HUES64 (cell line): Measurements from ENCODE around the gene SNAP25.

Experiments used
- H3K27ac ChIP-seq: 2 replicates; pipeline ENCODE4 v1.7.0; 2013; ENCODE audit warnings: low read depth, low read length, inconsistent platforms
- H3K27me3 ChIP-seq: 2 replicates; pipeline ENCODE4 v1.6.1; 2013; ENCODE audit warnings: mild to moderate bottlenecking, low read length; ENCODE audit not compliant: insufficient read depth
- H3K36me3 ChIP-seq: 2 replicates; pipeline ENCODE4 v1.6.1; 2013; ENCODE audit warnings: mild to moderate bottlenecking, low read length; ENCODE audit not compliant: insufficient read depth
- H3K4me1 ChIP-seq: 2 replicates; pipeline ENCODE4 v1.6.1; 2013; ENCODE audit warnings: mild to moderate bottlenecking, low read length, moderate library complexity; ENCODE audit not compliant: insufficient read depth
- H3K4me3 ChIP-seq: 2 replicates; pipeline ENCODE4 v1.5.1; 2013; ENCODE audit warnings: mild to moderate bottlenecking, low read length, moderate library complexity
- H3K9ac ChIP-seq: 2 replicates; pipeline ENCODE4 v1.6.1; 2013; ENCODE audit warnings: mild to moderate bottlenecking, low read depth, low read length
- H3K9me3 ChIP-seq: 2 replicates; pipeline ENCODE4 v1.6.1; 2013; ENCODE audit warnings: low read depth, low read length; ENCODE audit not compliant: insufficient read depth
- WGBS: fragments of 150-250, 120-280 bp; methylation state at CpG from one replicate; pipeline ENCODE4 v1.1.7; 2013; ENCODE audit warnings: missing lambda C conversion rate; 5-methylcytosine and 5-hydroxymethylcytosine counted together

Gene SNAP25

DNA sequence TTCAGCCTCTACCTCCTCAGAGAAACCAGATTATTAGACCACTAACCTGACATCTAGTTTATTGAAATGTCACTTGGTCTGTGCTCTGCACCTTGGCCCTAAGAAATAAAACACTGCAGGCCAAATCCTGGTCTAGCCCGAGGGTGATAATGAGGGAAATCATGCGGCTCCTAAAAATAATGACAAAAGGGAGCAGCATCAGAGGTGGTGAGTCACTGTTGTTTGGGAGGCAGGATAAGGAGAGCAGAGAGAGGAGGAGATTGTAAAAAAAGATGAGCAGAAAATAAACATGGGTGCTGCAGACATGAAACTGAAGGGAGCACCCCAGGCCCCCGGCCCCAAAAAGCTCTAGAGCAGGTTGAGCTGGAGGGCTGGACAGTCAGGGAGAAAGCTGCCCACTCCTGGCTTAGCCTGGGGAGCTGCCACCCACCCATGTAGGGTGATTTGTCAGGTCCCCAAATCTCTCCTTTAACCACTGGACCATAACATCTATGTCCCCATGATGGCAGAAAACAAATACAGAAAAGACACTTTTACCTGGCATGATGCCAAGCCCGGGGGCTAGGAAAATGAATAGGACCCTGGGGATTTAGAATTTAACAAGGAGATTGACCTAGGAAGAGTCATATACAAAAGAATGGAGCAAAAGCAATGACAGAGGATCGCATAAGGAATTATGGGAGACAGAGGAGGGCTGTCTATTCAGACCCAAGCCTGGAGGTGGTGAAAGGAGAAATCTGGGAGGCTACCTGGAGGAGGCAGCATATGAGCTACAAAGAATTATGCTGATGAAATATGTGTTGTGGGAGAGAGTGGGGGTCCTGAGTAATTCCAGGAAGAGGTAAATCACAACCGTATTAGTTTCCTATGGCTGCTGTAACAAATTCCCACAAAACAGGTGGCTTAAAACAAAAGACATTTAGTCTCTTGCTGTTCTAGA is 103.7 kb downstream of the SNAP25 start:
- Histone ChIP-seq H3K4me3 (no peak overlapping the region), H3K9me3 (no peaks in the 10 kb centered on the region; the same call in 1 of the 2 replicates), H3K4me1 (peaks cover 11% of the 10 kb centered on the region), H3K9ac (no peak overlapping the region), H3K36me3 (no peaks in the 10 kb centered on the region), H3K27ac (no peak overlapping the region), H3K27me3 (no peaks in the 10 kb centered on the region)
- WGBS, result 75% methylated on average over 6 of the region's 6 CpGs

DNA sequence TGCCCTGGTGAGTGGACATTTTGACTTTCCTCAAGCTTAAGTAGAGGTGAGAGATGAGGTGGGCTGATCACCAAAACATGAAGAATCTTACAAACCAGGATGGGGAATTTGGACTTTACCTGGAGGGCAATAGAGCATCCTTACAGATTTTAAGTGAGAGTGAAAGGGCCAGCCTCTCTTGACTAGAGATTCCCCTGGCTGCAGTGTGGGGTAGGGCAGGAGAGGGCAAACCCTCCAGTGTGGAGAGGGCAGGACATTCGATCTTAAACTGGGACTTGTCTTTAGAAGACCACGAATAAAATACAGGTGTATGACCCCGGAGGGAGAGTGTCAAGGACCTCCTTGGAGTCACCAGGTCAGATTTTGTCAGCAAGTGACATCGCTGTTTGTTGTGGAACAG is 105.1 kb downstream of the SNAP25 start:
- H3K9me3 ChIP-seq, result no peaks in the 10 kb centered on the region
- no peak overlapping the region for H3K9ac ChIP-seq
- WGBS, result 91% methylated on average over 4 of the region's 4 CpGs
- peaks cover 11% of the 10 kb centered on the region for H3K4me1 ChIP-seq
- H3K27ac ChIP-seq, result no peak overlapping the region
- H3K36me3 ChIP-seq, result no peaks in the 10 kb centered on the region
- H3K27me3 ChIP-seq, result no peaks in the 10 kb centered on the region
- H3K4me3 ChIP-seq, result no peak overlapping the region

DNA sequence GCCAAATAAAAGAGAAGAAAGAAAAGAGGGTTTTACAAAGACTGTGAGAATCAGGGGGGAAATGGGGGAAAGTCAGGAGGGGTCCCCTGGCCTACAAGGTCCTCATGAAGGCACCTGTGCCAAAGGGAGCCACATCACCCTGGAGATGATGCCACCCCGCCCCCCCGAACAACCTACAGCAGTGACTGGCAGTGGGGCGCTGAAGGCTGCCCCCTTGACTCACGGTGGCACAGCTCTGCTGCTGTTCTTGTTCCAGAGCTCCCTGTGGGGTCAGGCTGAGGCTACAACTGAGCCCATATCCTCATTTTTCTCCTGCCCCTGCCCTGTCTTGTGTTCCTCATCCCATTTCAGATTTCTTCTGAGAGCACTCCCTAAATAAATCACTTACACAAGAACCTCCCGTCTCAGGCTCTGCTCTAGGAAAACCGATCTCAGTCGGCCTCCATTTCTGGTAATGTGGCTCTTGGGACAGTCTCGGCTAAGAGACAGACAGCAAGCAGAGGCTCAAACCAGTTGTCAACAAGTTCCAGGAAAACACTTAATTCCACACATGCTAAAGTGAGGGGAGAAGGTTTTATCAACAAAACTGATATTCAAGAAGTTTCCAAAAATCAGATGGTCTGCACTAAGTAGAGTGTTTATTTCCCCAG is 105.7 kb downstream of the SNAP25 start:
- no peaks in the 10 kb centered on the region for H3K36me3 ChIP-seq
- peaks cover 11% of the 10 kb centered on the region for H3K4me1 ChIP-seq
- H3K27me3 ChIP-seq, result no peaks in the 10 kb centered on the region
- 91% methylated on average over 8 of the region's 8 CpGs for WGBS
- H3K4me3 ChIP-seq, result no peak overlapping the region
- no peaks in the 10 kb centered on the region for H3K9me3 ChIP-seq
- no peak overlapping the region for H3K9ac ChIP-seq
- H3K27ac ChIP-seq, result no peak overlapping the region

DNA sequence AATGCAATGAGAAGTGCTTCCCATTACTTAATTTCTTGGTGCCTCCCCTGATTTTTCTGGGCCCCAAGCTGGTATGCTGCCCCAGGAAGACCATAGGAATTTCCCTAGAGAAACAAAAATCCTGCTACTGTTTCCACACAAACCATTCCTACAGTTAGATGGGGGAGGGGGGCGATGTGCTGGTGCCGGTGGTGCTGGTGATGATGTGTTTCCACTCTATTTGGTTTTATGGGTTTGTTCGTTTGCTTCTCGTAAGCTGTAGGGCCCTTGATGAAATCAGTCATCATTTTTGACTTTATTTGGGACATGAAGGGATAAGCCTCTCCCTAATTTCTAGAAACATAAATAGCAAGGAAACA is 110.2 kb downstream of the SNAP25 start:
- H3K9ac ChIP-seq, result no peak overlapping the region
- H3K27ac ChIP-seq, result no peak overlapping the region
- 70% methylated on average over 2 of the region's 4 CpGs for WGBS
- no peaks in the 10 kb centered on the region for H3K4me1 ChIP-seq
- no peaks in the 10 kb centered on the region for H3K27me3 ChIP-seq
- no peak overlapping the region for H3K4me3 ChIP-seq
- H3K9me3 ChIP-seq, result no peaks in the 10 kb centered on the region
- H3K36me3 ChIP-seq, result no peaks in the 10 kb centered on the region

DNA sequence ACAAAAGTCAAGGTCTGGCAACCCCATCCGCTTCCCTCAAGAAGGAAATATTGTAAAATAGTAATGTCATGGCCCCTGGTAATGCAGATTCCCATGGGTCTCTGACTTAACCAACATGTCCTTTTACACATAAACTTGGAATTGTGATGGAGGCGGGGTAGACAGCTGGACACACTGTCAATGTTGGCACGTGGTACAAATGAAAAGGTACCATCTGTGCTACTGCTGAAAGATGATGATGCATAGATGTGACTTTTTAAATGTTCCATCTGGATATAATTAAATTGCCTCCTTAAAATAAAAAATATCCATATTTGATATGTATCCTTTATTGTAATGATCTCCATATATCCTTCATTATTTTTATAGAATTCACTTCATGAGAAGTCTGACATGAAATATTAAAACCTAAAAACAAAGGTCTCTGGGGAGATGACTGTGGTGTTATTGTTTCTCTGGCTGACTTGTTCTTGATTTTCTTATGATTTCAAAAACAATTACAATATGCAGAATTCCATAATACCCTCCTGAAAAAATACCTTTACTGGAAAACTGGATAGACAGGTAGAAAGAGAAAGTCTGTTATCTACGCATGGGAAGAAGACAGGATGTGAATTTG is 110.9 kb downstream of the SNAP25 start:
- Histone ChIP-seq H3K4me1 (no peaks in the 10 kb centered on the region), H3K9me3 (no peaks in the 10 kb centered on the region), H3K36me3 (no peaks in the 10 kb centered on the region), H3K27ac (no peak overlapping the region), H3K27me3 (no peaks in the 10 kb centered on the region), H3K9ac (no peak overlapping the region), H3K4me3 (no peak overlapping the region)
- WGBS, result 93% methylated on average over 3 of the region's 4 CpGs

DNA sequence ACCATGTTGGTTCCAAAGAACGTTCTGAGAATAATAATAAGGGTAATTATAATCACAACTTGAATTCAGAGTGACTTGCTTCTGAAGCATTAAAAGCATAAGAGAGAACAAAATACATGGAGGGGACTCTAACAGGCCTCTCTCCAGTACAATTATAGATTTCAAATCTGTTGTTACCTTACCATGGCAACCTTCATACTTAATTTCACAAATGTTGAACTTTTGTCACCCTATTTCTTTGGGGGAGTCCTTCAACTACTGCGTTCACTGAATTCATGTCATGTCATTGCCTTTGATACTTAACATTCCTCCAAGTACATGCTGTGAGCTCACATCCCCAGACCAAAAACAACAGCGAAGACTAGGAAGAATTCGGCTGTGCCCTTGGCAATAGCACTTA is 111.4 kb downstream of the SNAP25 start:
- H3K27me3 ChIP-seq, result no peaks in the 10 kb centered on the region
- H3K9ac ChIP-seq, result no peak overlapping the region
- no peaks in the 10 kb centered on the region for H3K36me3 ChIP-seq
- no peak overlapping the region for H3K4me3 ChIP-seq
- H3K4me1 ChIP-seq, result no peaks in the 10 kb centered on the region
- H3K27ac ChIP-seq, result no peak overlapping the region
- WGBS, result 90% methylated on average over 3 of the region's 4 CpGs
- H3K9me3 ChIP-seq, result no peaks in the 10 kb centered on the region

DNA sequence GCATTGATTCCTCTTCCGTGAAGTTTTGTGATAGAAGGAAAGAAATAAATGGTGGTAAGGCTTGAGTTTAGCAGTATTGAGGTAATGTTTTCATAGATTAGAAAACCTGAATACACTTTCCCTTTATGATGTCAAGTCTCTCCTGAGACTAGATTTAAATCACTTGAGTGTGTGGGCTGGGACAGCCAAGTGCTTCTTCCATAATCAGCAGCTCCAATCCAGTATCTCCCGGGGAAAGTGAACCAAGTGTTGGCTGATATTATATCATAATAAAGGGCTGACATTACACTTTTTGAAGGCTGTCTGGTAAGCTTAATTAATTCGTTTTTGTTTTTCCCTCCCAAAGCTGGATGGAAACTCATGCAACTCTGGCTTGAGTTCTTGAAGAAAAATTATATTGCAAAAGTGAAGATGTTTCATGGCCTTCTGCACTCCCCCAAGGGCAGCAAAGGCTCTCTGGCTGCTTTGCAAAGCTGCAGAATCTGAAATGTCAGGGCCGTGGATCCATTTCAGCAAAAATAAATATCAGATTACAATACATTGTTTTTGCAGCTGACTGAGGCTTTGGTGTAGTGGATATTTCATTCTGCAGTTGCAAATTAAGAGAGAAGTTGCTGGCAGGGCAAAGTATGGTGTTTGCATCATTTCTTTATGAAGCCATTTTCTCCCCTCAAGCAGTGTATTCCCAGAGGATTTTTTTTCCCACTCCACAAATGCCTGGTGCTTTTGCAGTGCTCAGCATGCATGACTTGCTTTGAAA is 114.2 kb downstream of the SNAP25 start:
- no peak overlapping the region for H3K9ac ChIP-seq
- WGBS, result 87% methylated on average over 4 of the region's 4 CpGs
- H3K27me3 ChIP-seq, result no peaks in the 10 kb centered on the region
- no peaks in the 10 kb centered on the region for H3K4me1 ChIP-seq
- H3K9me3 ChIP-seq, result no peaks in the 10 kb centered on the region
- no peak overlapping the region for H3K4me3 ChIP-seq
- no peaks in the 10 kb centered on the region for H3K36me3 ChIP-seq
- H3K27ac ChIP-seq, result no peak overlapping the region

DNA sequence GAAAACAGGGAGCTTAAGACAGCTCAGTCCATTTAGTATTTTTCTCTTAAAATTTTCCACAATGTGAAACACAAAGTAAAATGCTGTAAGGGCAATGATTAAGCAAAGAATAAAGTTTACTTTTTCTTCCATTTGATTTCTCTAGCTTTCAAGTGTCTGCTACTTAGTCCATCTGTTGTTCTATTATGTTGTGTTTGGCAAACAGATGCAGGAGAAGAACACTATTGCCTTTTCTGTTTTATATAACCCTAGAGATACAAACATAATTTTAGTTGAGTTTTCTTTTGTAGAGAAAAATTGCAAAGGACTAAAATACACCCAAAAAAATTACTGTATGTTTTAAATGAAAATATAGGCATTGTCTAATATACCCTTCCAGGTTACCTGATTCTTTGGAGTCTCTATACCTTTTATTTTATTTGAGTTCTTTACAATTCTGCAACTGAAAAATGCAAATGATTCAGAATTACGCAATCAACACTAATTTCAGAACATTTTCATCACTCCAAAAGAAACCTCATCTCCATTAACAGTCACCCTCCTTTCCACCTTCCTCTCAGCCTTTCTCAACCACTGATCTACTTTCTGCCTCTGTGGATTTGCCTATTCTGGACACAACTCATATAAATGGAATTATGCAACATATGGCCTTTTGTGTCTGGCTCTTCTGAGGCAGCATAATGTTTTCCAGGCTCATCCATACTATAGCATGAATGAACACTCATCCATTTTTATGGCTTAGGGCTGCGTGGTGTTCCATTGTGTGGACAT is 118.5 kb downstream of the SNAP25 start:
- H3K36me3 ChIP-seq, result no peaks in the 10 kb centered on the region
- no peak overlapping the region for H3K27ac ChIP-seq
- no peak overlapping the region for H3K9ac ChIP-seq
- no peaks in the 10 kb centered on the region for H3K27me3 ChIP-seq
- peaks cover 7% of the 10 kb centered on the region for H3K9me3 ChIP-seq
- no peak overlapping the region for H3K4me3 ChIP-seq
- 95% methylated on average over 2 of the region's 2 CpGs for WGBS
- no peaks in the 10 kb centered on the region for H3K4me1 ChIP-seq

DNA sequence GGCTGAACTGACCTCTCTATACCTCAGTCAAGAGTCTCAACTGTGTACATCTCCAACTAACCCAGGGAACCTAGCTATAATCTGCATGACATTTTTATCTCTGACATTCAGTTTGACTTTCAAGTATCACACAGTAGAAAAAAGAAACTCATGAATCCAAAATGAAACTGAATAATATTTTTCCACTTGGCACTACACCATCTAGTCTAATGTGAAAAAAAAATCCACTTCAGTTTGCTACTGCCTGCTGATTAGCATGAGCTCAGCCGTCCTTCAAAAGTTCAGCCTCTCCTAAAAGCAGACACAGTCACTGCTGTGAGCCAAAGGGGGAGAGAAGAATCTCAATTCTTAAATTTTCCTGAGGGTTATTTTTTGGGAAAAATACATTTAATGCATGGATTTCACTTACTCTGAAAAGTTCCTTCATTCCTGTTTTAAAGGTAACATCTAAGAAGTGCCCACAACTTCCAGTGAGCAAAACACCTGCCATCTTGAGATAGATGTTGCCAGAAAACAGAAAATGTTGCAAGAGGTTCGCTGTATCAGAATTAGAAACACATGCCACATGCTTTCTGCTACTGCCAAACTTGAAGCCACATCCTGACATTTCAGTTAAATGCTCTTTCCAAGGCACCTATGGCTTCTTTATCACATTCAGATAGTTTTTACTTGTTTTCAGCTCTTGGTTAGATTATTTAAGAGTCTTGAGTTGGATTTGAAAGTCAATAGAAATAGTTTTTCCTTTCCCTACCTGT is 120.0 kb downstream of the SNAP25 start:
- no peaks in the 10 kb centered on the region for H3K4me1 ChIP-seq
- no peaks in the 10 kb centered on the region for H3K27me3 ChIP-seq
- H3K9ac ChIP-seq, result no peak overlapping the region
- 93% methylated on average over 2 of the region's 2 CpGs for WGBS
- peaks cover 8% of the 10 kb centered on the region for H3K9me3 ChIP-seq
- no peak overlapping the region for H3K4me3 ChIP-seq
- H3K27ac ChIP-seq, result no peak overlapping the region
- H3K36me3 ChIP-seq, result no peaks in the 10 kb centered on the region

DNA sequence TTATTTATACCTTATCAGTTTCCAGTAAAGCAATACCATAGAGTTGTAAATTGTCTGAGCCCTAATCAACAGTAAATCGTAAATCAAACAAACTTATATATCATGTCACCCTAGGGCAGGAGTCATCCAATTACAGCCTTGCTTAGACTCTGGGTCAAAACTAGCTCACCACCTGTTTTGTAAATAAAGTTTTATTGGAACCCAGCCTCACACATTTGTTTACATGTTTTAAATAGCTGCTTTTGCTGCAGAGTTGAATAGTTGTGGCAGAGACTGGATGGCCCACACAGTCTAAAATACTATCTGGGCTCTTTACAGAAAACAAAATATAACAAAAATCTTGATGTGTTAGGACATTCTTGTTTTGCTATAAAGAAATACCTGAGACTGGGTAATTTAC is 121.0 kb downstream of the SNAP25 start:
- Histone ChIP-seq H3K36me3 (no peaks in the 10 kb centered on the region), H3K9me3 (peaks cover 8% of the 10 kb centered on the region), H3K4me3 (no peak overlapping the region), H3K27ac (no peak overlapping the region), H3K4me1 (no peaks in the 10 kb centered on the region), H3K27me3 (no peaks in the 10 kb centered on the region), H3K9ac (no peak overlapping the region)
- WGBS, result 100% methylated on average over 1 of the region's 1 CpG
